ENCODE data around the gene AHI1.
"Not testable (repeated sequence)": the region's sequence is repeated elsewhere in the genome, so short reads cannot be mapped to it uniquely, and the experiment has no call there.

AHI1 gene

DNA sequence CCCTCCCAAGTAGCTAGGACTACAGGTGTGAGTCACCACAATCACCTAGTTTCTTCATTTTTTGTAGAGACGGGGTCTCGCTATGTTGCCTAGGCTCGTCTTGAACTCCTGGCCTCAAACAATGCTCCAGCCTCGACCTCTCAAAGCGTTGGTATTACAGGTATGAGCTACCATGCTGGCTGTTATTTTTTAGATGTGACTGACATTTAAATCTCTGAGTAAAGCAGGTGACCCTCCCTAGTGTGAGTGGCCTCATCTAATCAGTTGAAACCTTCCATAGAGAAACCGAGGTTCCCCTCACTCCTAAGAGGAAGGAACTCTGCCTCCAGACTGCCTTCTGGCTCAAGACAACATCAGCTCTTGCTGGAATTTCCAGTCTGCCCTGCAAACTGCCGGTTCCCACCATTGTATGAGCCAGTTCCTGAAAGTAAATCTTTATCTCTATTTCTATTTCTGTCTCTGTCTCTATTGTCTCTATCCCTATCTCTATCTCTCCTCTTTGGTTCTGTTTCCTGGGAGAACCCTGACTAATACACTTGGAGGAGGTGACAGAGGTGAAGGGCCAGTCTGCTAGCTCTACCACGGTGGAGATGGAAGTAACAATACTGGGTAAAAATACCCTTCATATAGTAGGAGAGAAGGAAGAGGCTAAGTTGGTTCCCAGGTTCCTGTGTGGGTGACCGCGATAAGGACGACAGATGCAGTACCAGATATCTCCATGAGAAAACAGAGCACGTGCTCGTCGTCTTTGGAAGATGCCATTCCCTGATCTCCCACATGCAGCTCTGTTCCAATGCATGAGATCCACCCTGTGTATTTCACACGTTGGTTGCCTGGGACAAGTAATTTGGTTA lies 235.4 kb downstream of the AHI1 start:
- DNase-seq (ENCODE audit: low read depth in 2 of 2) = no peak

DNA sequence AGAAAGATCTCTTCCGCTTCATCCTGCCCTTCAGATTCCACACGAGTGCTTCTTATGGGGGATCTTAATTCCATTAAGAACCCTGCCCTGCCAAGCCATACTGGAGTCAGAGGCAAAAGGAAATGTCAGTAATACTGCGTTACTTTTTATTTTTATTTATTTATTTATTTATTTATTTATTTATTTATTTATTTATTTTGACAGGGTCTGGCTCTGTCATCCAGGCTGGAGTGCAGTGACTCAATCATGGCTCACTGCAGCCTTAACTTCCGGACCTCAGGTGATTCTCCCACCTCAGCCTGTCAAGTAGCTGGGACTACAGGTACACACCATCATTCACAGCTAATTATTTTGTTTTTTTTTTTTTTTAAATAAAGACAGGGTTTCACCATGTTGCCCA lies 236.9 kb downstream of the AHI1 start:
- DNase-seq (ENCODE audit: low read depth in 2 of 2) = no peak

DNA sequence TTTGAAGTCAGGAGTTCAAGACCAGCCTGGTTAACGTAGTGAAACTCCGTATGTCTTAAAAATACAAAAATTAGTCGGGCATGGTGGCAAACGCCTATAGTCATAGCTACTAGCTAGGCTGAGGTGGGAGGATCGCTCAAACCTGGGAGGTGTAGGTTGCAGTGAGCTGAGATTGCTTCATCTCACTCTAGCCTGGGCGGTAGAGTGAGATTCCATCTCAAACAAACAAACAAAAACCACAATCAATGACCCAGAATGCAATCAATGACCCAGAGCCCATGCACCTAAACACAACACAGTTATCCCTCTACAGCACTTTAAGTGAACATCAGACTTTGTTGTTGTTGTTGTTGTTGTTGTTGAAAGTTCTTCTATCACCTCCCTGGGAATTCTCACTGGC lies 238.6 kb downstream of the AHI1 start:
- DNase-seq (ENCODE audit: low read depth in 2 of 2) = no peak

DNA sequence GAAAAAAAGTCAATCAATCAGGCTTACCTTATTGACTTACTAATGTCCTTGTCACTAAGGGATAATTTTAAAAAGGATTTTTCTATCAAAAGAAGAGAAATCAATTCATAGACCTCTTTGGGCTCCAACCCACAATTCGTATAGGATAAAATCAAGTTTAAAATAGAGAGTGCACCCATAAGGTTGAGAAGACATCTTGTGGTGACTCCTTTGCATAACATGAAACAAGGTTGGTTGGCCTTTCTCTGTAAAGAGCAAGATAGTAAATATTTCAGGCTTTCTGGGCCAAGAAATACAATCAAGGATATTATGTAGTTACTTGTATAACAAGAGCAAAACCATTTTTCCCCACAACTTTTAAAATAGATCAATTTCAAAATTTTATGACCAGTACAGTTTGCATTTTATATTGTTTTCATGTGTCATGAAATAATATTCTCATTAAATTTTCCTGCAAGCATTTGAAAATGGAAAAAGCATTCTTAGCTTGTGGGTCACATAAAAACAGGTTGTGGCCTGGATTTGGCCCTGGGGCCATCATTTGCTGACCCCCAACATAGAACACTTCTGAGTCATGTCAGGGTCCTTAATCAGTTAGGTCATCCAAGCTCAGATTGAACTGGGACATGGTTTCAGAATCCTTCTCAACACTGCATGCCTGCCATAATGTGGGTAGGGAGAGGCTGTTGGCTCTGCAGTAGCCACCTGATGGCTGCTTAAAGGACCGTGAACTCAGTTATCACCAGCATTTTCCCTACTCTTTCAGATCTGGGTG lies 239.7 kb downstream of the AHI1 start:
- DNase-seq (ENCODE audit: low read depth in 2 of 2) = no peak

DNA sequence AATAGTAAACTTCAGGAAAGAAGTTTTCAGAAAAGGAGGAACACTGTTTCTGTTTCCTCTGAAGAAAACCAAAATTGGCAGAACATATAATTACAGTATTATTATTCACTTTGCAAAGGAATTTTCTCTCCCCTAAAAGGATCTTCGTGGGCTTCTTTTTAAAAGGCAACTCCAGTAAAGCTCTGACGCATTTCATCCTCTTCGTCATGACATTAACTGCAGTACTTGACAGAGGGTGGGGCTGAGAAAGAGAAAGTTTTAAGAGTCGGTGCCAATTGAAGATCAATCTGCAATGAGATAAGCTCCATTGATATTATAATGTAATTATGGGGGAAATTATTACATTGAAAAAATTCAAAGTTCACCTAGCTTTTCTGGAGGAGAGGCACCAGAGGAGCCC lies 240.7 kb downstream of the AHI1 start:
- DNase-seq (ENCODE audit: low read depth in 2 of 2) = no peak

DNA sequence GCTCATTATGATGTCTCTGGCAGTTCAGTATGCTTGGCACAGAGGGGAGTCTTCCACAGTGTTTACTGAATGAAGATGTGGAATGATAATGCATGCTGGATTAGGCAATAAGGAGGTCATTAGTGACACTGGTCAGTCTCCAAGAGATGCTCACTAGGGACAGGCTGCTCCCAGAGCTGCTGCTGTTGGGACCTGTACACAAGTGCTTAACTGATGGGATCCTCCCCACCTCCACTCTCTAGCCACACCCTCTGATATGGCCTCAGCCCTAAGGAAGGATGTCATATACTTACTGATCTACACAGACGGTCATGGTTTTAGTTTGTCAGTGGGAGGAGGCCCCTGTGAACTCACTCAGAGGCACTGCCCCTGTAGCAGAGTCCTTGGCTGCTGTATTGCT lies 243.1 kb downstream of the AHI1 start:
- no peak for DNase-seq (ENCODE audit: low read depth in 2 of 2)

DNA sequence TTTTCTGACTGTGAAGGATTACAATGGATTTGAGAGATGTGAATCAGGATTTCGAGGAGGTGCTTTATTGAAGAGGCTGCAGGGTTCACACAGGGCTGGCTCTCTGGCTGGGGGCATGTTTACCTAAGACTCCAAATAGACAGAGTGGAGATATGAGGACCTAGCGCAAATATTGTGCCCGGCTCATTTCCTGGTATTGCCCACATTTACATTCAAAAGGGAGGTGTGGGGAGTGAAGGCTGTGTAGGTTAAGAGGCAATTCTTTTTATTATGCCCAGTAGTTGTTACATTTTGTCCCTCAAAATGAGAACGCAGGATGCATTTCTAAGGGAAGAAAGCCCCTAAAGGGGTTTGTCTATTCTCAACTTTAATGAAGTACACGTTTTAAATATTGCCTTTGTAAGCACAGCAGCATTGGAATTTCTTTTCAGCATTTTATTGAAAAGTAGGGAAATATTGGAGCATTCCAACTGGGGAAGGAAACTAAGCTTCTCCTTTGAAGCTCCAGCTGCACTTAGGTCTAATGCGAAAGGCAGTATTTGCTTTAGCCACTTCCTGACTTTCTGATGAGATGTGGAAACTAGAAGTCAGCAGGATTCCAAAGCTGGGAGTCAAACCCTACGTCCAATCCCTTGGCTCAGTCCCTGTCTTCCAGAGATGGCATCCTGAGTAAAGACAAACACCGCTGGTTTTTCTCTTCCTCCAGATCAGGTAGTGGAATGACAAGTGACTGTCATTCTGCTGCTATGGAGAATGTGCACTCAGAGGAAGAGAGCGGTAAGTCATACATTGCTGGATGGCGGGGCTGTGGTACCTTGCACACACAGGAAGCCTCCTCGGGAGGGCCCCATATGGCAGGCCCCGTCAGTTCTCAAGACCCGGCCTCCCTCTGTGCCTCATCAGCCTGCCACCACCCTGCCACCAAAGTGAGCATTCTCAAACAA lies 245.8 kb downstream of the AHI1 start:
- no peak for DNase-seq (ENCODE audit: low read depth in 2 of 2)

DNA sequence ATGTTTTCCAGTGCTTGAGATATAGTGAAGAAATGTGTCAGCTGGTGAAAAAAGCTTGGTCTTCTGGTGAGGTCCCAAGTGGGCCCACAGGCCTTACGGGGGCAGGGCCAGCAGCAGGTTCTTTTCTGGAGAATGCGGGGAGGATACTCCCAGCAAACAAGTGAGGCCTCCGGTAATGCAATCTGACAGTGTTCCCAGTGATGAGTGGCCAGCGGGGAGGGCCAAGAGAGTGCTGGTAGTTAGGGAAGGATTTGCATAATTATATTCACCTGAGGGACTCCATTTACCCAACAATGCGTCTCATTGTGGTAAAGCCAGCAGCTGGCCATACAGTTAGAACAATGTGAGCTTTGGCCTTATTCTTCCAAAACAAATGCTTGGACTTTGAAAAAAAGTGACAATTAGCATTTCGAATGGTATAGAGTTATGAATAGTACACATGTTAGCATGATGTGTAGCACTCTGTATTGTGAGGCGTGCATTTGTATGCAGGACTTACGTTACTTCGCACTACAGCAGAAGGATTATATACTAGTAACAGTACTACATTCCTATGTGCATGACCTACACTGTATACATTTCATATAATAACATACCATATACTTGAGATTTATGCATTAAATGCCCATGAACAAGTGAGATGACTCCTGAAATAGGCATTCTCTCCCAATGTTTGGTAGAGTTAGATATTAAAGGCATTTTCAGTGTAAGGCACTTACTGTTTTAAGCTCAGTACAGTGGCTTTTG lies 246.6 kb downstream of the AHI1 start:
- no peak for DNase-seq (ENCODE audit: low read depth in 2 of 2)

DNA sequence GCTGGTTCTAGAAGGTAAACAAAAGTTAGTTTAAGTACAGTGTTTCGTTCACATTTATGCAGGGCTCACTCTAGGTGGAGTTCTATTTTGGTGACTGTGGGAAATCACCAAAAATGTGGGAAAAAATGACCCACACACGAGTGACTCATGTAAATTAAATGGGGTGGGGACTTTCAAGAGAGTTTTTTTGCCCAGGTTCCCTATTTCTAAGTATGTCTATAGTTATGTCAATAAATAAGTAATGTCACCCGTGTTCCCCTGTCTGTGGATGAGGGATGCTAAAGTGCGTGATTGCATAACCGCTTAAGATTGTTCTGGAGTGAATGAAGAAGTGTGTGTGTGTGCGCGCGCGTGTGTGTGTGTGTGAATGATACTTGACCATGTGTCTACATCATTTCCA lies 247.3 kb downstream of the AHI1 start:
- no peak for DNase-seq (ENCODE audit: low read depth in 2 of 2)

DNA sequence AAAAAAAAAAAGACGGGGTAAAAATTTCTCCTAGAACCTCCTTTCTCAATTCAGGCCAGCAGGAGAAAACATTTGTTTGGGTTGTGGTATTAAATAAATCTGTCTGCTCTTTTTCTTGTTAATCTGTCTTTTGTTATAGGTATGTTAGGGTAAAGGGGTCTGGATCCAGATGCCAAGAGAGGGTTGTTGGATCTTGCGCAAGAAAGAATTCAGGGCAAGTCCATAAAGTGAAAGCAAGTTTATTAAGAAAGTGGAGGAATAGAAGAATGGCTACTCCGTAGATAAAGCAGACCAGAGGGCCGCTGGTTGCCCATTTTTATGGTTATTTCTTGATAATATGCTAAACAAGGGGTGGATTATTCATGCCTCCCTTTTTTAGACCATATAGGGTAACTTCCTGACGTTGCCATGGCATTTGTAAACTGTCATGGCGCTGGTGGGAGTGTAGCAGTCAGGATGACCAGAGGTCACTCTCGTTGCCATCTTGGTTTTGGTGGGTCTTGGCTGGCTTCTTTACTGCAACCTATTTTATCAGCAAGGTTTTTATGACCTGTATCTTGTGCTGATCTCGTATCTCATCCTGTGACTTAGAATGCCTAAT lies 251.0 kb downstream of the AHI1 start:
- not testable (repeated sequence) for DNase-seq (ENCODE audit: low read depth in 2 of 2)

DNA sequence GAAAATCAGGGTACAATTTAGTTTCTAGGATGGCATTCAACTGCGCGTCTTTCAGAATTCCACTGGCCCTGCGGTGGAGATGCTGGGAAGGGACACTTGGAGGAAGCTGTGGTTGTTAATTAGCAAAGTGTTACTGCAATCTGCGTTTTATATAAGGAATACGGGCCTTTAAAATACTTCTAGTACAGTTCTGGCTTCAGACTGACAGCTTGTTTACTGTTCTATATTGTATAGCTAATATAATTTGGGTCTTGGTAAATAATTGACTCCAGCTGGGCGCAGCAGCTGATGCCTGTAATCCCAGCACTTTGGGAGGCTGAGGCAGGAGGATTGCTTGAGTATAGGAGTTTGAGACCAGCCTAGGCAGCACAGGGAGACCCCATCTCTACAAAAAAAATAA lies 252.7 kb downstream of the AHI1 start:
- DNase-seq (ENCODE audit: low read depth in 2 of 2) = no peak

DNA sequence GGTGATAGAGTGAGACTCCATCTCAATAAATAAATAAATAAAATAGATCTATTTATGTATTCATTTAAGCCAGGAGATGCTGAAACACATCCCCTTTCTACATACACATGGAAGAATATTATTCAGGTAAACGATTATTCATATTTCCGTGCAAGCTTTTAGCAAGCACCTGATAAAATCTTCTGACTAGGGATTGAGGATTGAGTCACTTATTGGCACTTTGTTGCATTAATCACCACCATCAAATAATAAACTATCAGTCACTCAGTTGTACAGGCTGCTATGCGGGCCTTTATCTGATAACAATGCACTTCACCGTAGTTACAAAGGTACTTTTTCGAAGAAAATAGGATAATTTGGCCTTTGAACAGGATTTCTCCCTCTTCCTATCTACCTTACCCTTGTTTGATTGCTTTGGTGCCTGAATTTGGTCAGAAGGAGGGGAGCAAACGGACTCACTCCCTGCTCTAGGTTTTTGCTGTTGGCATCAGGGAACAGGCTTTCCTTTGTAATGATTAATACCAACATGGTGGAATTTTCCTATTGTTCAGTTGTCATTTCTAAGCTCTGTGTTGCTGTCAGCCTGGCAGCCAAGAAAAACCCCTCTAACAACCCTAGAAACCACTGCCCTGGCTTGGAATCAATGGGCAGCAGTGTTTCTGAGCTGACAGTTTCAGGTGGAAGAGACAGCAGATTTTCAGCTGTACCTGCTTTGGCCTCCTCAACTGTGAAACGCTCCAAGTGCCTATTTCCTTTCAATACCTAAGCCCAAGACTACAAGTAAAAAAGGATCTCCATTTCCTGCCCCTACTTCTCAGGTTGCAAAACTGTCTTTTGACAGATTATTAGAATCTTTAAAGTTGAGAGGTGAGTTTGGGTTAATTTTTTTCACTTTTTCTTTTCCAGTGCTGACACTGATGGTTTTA lies 253.4 kb downstream of the AHI1 start:
- no peak for DNase-seq (ENCODE audit: low read depth in 2 of 2)

DNA sequence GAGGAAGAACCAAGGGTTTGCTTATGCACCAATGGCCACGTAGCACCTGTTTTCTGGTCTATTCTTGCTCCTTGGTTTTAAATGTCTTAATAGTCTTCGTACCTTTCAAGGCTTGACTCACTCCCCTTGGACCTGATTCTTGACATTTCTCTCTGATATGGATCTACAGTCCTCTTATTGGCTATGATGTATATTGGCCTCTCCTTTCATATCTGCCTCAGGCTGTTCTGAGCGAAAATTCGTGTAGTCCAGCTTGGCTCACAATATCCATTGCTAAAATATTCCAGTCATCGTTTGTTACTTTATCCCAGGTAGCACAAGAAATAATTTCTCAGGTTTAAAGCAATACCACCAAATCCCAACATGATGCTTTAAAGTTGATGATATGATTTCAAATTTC lies 256.8 kb downstream of the AHI1 start:
- DNase-seq (ENCODE audit: low read depth in 2 of 2) = no peak

DNA sequence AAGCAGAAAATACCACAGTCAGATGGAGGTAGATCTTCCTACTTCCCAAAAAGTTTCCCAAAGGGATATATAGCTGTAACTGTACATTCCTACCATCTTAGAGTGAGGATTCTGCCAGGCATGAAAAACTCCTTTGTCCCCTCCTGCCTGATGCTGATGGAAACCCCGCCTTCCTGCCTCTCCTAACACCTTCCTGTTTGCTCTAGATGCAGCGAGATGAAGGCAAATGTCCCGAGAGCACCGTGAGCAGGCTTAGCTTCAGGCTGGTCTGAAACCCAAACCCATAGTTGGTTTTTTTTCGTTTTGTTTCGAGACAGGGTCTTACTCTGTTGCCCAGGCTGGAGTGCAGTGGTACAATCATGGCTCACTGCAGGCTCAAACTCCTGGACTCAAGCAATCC lies 260.8 kb downstream of the AHI1 start:
- no peak for DNase-seq (ENCODE audit: low read depth in 2 of 2)

DNA sequence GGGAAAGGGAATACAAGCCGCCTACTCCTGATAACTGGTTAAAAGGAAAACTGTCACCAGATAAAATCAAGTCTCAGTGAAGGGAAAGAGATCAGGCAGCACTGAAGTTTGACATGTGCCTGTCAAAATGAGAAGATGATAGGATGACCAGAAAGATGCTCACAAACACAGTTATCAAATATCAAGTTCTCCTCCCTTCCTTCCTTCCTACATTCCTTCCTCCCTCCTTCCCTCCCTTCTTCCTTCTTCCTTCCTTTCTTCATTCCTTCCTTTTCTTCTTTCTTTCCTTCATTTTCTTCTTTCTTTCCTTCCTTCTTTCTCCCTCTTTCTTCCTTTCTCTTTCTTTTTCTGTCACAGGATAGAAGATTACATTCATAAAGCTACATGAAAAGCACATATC lies 261.2 kb downstream of the AHI1 start:
- DNase-seq (ENCODE audit: low read depth in 2 of 2) = no peak

DNA sequence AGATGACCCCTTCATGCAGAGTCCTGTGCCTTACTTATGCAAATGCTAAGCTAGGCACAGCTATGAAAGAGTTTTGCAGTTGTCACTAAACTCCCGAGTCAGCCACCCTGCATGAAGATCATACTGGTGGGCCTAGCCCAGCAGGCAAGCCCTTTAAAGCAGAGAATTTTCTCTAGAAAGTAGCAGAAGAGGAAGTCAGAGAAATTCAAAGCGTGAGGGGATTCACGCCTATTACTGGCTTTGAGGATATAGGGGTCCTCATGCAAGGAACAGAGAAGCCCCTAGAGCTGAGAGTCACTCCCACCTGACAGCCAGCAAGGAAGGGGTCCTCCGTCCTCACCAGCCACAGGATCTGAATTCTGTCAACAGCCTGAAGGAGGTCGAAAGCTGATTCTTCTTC lies 261.8 kb downstream of the AHI1 start:
- DNase-seq (ENCODE audit: low read depth in 2 of 2) = no peak

DNA sequence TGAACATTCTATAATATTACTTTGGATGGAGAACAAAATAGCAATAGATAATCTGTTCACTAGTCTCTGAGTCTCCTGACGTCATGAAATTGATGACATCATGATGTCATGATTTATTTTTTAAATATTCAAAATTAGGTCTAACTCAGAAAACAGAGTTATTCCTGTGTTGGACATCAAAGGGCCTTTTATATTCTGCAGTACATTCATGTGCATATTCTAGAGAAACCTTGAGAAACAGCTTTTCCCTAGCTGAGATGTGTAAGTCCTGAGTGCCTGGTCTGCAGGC lies 263.1 kb downstream of the AHI1 start:
- no peak for DNase-seq (ENCODE audit: low read depth in 2 of 2)

DNA sequence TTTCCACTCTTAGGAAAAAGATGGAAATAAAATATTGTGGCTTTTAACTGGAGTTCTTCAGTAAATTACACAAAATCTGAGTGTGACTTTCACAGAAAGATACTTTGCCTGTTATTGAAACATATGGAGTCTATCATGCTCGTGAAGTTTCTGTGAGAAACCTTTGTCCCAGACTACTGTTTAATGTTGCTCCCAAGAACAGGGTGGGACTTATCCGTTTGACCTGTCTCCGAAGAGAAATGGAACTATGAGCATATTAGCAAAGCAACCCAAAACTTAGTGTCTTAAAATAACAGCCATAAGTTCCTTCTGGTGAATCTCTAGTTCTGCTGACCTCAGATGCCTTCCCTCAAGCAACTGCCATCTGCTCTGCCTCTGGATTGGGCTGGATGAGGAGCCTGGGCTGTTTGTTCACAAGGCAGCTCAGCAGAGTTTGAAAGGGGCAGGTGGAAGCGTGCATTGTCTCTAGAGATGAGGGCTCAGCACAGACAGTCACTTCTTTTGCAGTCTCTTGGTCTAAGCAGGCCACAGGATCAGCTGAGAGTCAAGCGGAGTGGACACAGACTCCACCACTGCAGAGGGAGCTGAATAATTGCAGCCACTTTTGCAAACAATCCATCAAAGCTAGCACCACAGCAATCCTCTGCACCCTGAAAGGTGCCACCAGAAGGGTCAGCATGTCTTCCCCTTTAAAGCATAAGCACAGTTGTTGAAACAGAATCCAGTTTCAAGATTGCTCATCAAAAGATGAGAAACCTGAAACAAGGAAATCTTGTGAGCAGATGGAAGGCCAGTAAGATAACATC lies 263.7 kb downstream of the AHI1 start:
- no peak for DNase-seq (ENCODE audit: low read depth in 2 of 2)
